Measurements from ENCODE around the gene ZCCHC14. TPM values are rescaled to one million over a fixed set of nuclear protein-coding genes. Genes with fewer than 3 reads are reported as not detected.
A peak's percentile ranks its signal among the peaks of the same experiment; 100 is the strongest.

The ZCCHC14 gene
- total and polyA plus RNA-seq, 2 of the 8 experiments (the other 6 are each of a cell fraction or from before 2014, with no cell fraction given), result 8.2 to 28.2 TPM

DNA sequence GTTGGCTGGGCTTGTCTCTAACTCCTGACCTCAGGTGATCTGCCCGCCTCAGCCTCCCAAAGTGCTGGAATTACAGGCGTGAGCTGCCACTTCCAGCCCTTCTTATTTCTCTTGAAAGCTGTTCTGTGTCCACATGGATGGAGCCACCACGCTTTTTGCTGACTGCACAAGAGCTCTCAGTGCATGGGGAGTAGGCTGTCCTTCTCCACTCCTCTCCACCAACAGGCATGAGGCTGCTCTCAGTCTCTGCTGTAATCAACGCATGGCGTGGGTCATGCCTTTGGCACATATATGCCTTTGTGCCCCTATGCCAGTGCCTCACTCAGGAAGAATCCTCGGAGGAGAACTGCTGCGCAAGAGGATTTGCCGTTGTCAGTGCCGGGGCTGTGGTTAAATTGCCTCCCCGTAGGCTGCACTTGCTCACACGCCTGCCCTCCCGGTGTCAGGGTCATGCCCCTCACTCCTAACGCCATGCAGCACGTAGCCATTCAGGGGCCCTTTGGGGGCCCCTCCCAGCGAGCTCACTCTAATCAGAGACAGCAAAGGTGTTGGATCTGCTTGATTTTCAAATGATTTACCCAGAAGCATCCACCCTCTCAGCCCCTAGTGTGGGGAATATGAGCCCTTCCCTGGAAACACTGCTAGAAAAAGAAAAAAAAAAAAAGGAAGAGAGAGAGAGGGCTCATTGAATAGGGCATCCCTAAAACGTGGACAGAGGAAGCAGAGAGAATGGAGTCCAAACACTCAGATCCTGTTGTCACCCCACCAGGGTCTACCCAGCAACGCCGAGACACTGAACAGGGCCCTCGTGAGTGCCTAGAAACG, 47.5 kb upstream of the ZCCHC14 start:
- no peaks in the 10 kb centered on the region for H3K79me1 ChIP-seq (ENCODE audit: low read depth, low read length)
- no peak overlapping the region for H3K4me2 ChIP-seq (ENCODE audit: insufficient read depth in 1 of 2, low read depth in 2 of 2, low read length in 2 of 2)
- no peak overlapping the region for H3K9ac ChIP-seq (replicated peaks in 1 of 4; ENCODE audit: extremely low read depth in 1 of 4, low read depth in 3 of 4, low read length in 3 of 4)
- no peak overlapping the region; the same call in 1 of the 2 replicates for H2BK5ac ChIP-seq (ENCODE audit: low read depth, low read length)
- H3K9me3 ChIP-seq (ENCODE audit: insufficient read depth in 2 of 2, low read depth in 1 of 2, low read length in 1 of 2), result peaks cover 2 to 3% of the 10 kb centered on the region in 2 experiments; a peak in 3 of 4 replicates
- no peak overlapping the region for H4K91ac ChIP-seq (replicated peaks; ENCODE audit: insufficient read length, low read length)
- H3K23ac ChIP-seq (ENCODE audit: insufficient read length), result no peak overlapping the region
- no peaks in the 10 kb centered on the region for H3K23me2 ChIP-seq (ENCODE audit: low read depth, low read length)
- DNase-seq (ENCODE audit: low read depth in 1 of 2, low spot score in 2 of 2) (no peak), FAIRE-seq (no peak)
- H2AFZ ChIP-seq (ENCODE audit: low read length), result no peak overlapping the region
- no peak overlapping the region for H4K8ac ChIP-seq (ENCODE audit: extremely low read depth, insufficient read depth, low read length)
- TF ChIP-seq ZNF274 (IDR thresholded peaks at IDR 0.05; ENCODE audit: borderline replicate concordance, extremely low read depth, low read length), result no peak
- peak; percentile 71; the same call in 1 of the 2 replicates for TF ChIP-seq SP1 (IDR thresholded peaks at IDR 0.05; ENCODE audit: low read depth, low read length)
- no peak for TF ChIP-seq EGR1 (IDR thresholded peaks at IDR 0.05; ENCODE audit: borderline replicate concordance, low read depth, low read length)
- TF ChIP-seq POLR2AphosphoS5 (IDR thresholded peaks at IDR 0.05; ENCODE audit: low read depth, low read length), result no peak
- peak; percentile 66; the same call in 1 of the 2 replicates for TF ChIP-seq RFX5 (IDR thresholded peaks at IDR 0.05; ENCODE audit: borderline replicate concordance, low read depth, low read length)
- no peak for TF ChIP-seq CBX5 (IDR thresholded peaks at IDR 0.05; ENCODE audit: low read depth, low read length)
- TF ChIP-seq, protein P1, sequence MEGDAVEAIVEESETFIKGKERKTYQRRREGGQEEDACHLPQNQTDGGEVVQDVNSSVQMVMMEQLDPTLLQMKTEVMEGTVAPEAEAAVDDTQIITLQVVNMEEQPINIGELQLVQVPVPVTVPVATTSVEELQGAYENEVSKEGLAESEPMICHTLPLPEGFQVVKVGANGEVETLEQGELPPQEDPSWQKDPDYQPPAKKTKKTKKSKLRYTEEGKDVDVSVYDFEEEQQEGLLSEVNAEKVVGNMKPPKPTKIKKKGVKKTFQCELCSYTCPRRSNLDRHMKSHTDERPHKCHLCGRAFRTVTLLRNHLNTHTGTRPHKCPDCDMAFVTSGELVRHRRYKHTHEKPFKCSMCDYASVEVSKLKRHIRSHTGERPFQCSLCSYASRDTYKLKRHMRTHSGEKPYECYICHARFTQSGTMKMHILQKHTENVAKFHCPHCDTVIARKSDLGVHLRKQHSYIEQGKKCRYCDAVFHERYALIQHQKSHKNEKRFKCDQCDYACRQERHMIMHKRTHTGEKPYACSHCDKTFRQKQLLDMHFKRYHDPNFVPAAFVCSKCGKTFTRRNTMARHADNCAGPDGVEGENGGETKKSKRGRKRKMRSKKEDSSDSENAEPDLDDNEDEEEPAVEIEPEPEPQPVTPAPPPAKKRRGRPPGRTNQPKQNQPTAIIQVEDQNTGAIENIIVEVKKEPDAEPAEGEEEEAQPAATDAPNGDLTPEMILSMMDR (IDR thresholded peaks at IDR 0.05; ENCODE audit: control extremely low read depth in 1 of 3, insufficient read depth in 1 of 3, low read depth in 1 of 3, low read length in 3 of 3), result no peak
- TF ChIP-seq KDM5A (IDR thresholded peaks at IDR 0.05; ENCODE audit: low read length), result no peak
- H2BK12ac ChIP-seq (ENCODE audit: low read depth, low read length), result no peak overlapping the region
- H2BK120ac ChIP-seq (replicated peaks; ENCODE audit: low read depth, low read length), result no peak overlapping the region
- no peak overlapping the region for H2BK20ac ChIP-seq (ENCODE audit: low read length)
- H2BK15ac ChIP-seq (ENCODE audit: low read length), result no peak overlapping the region
- H3K56ac ChIP-seq (replicated peaks; ENCODE audit: insufficient read length, low read depth, low read length), result no peak overlapping the region
- 78% methylated on average over 20 of the region's 20 CpGs; no CpG with 5 or more reads in 1 of the 2 experiments for WGBS, 2 experiments (ENCODE audit: extremely low coverage in 1 of 2, insufficient coverage in 1 of 2, insufficient read length in 1 of 2, insufficient replicate concordance in 2 of 2, low coverage in 1 of 2, low lambda C conversion rate in 2 of 2, missing lambda C conversion rate in 1 of 2)
- no peak overlapping the region for H4K5ac ChIP-seq (ENCODE audit: insufficient read length, low read depth, low read length)
- no peak overlapping the region for H3K14ac ChIP-seq (ENCODE audit: insufficient read length)
- POLR2A ChIA-PET (ENCODE audit: partially characterized antibody), result interaction anchor here (0.9 kb wide), 1 partner anchor 25 kb away, joined by 3 read pairs; no protein-coding TSS in a partner anchor
- no peak overlapping the region for H2AK5ac ChIP-seq (ENCODE audit: low read depth, low read length)
- peaks cover 0 to 2% of the 10 kb centered on the region in 2 experiments for H4K20me1 ChIP-seq (replicated peaks in 1 of 2; ENCODE audit: control insufficient read depth in 1 of 2, insufficient read depth in 2 of 2, low read length in 2 of 2)
- no peak overlapping the region for H3K4ac ChIP-seq (replicated peaks; ENCODE audit: insufficient read length, low read depth, low read length)
- no peak overlapping the region for H3K18ac ChIP-seq (ENCODE audit: extremely low read depth, low read length)
- H3K27me3 ChIP-seq (replicated peaks in 1 of 4; ENCODE audit: control insufficient read depth in 3 of 4, extremely low read depth in 1 of 4, insufficient read depth in 3 of 4, low read length in 3 of 4), result no peaks in the 10 kb centered on the region
- no peak overlapping the region for H3K4me3 ChIP-seq (ENCODE audit: extremely low read depth in 1 of 4, insufficient read depth in 2 of 4, low read depth in 3 of 4, low read length in 4 of 4)
- no peaks in the 10 kb centered on the region for H3K36me3 ChIP-seq (ENCODE audit: control insufficient read depth in 2 of 4, insufficient read depth in 4 of 4, low read length in 3 of 4)
- H3K27ac ChIP-seq (ENCODE audit: low read depth, low read length), result no peak overlapping the region
- CTCF ChIA-PET (ENCODE audit: partially characterized antibody), result interaction anchor here (0.9 to 3.2 kb wide), 6 partner anchors 11 to 182 kb away, joined by 3 to 11 read pairs (median 4); no protein-coding TSS in a partner anchor
- no peaks in the 10 kb centered on the region for H3K79me2 ChIP-seq (ENCODE audit: control insufficient read depth in 1 of 2, insufficient read depth in 2 of 2, low read length in 2 of 2)
- H3K4me1 ChIP-seq (replicated peaks in 1 of 4; ENCODE audit: control insufficient read depth in 3 of 4, insufficient read depth in 4 of 4, low read length in 3 of 4), result peaks cover 0 to 8% (median 3%) of the 10 kb centered on the region in 4 experiments; a peak in 4 of 7 replicates
